ENCODE results near the gene KDM1A.

DNA sequence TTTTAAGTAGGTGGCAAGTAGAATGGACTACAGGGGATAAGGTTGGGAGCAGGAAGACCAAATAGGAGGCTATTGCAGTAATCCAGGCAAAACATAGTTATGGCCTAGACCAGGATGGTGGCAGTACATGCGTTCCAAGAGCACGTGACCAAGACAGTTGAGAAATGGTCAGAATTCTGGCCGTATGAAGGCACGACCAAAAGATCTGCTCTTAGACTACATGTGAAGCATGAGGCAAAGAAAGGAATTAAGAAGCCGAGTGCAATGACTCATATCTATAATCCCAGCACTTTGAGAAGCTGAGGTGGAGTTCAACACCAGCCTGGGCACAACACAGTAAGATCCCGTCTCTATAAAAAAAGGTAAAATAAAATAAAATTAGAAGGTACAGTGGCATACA lies 78.0 kb downstream of the KDM1A start:
- TF ChIP-seq TCF4 (CRISPR knock-in tag; IDR thresholded peaks at IDR 0.05; ENCODE audit: borderline replicate concordance) (no peak), ZFP30 (CRISPR knock-in tag; IDR thresholded peaks at IDR 0.05) (no peak), RARB (CRISPR knock-in tag; IDR thresholded peaks at IDR 0.05) (no peak), ZNF565 (CRISPR knock-in tag; conservative IDR thresholded peaks at IDR 0.05; ENCODE audit: low read depth) (no peak)
- TF ChIP-seq, protein P1, sequence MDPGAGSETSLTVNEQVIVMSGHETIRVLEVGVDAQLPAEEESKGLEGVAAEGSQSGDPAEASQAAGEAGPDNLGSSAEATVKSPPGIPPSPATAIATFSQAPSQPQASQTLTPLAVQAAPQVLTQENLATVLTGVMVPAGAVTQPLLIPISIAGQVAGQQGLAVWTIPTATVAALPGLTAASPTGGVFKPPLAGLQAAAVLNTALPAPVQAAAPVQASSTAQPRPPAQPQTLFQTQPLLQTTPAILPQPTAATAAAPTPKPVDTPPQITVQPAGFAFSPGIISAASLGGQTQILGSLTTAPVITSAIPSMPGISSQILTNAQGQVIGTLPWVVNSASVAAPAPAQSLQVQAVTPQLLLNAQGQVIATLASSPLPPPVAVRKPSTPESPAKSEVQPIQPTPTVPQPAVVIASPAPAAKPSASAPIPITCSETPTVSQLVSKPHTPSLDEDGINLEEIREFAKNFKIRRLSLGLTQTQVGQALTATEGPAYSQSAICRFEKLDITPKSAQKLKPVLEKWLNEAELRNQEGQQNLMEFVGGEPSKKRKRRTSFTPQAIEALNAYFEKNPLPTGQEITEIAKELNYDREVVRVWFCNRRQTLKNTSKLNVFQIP (CRISPR knock-in tag; IDR thresholded peaks at IDR 0.05; ENCODE audit: borderline replicate concordance, low read depth) = no peak
- TF ChIP-seq, protein P2, sequence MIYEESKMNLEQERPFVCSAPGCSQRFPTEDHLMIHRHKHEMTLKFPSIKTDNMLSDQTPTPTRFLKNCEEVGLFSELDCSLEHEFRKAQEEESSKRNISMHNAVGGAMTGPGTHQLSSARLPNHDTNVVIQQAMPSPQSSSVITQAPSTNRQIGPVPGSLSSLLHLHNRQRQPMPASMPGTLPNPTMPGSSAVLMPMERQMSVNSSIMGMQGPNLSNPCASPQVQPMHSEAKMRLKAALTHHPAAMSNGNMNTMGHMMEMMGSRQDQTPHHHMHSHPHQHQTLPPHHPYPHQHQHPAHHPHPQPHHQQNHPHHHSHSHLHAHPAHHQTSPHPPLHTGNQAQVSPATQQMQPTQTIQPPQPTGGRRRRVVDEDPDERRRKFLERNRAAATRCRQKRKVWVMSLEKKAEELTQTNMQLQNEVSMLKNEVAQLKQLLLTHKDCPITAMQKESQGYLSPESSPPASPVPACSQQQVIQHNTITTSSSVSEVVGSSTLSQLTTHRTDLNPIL (CRISPR knock-in tag; IDR thresholded peaks at IDR 0.05; ENCODE audit: low read depth) = no peak

All from SK-N-SH treated with all-trans-retinoic acid at 6 μM for 48 hours (cell line).